ENCODE results near the gene IL3. TPM values are rescaled to one million over a fixed set of nuclear protein-coding genes. Genes with fewer than 3 reads are reported as not detected.

Gene IL3
- total RNA-seq, 1 donor from 2014 or later, result not detected

- Mint-ChIP-seq H3K4me3 (ENCODE audit: unreplicated experiment) (no peak overlapping the region), H3K27me3 (ENCODE audit: low read depth, unreplicated experiment) (peaks cover 37% of the 10 kb centered on the region), H3K4me1 (ENCODE audit: low read depth, unreplicated experiment) (no peaks in the 10 kb centered on the region), H3K27ac (ENCODE audit: unreplicated experiment) (no peak overlapping the region), H3K9me3 (ENCODE audit: unreplicated experiment) (peaks cover 9% of the 10 kb centered on the region), H3K36me3 (ENCODE audit: low read depth, unreplicated experiment) (no peaks in the 10 kb centered on the region)
- no peaks in the 10 kb centered on the region for H3K9me3 ChIP-seq (ENCODE audit: insufficient read depth, low read depth, low read length)
- no peak overlapping the region for H3K4me3 ChIP-seq (ENCODE audit: insufficient read depth, low read depth, low read length)
- TF ChIP-seq CTCF (IDR thresholded peaks at IDR 0.05; ENCODE audit: insufficient read depth, low read depth, low read length), result no peak
- TF ChIP-seq EZH2 (IDR thresholded peaks at IDR 0.05; ENCODE audit: insufficient read depth, low read length), result no peak
- no peaks in the 10 kb centered on the region for H3K79me2 ChIP-seq (ENCODE audit: insufficient read depth, low read length)
- H3K9ac ChIP-seq (ENCODE audit: low read length), result no peak overlapping the region
- H3K36me3 ChIP-seq (ENCODE audit: insufficient read depth, low read length), result no peaks in the 10 kb centered on the region
- no peaks in the 10 kb centered on the region for H3K27me3 ChIP-seq (ENCODE audit: insufficient read depth, low read length)
- H3K27ac ChIP-seq (ENCODE audit: low read depth, low read length), result no peak overlapping the region
- H3K4me1 ChIP-seq (ENCODE audit: insufficient read depth, low read length), result no peaks in the 10 kb centered on the region
- DNase-seq (ENCODE audit: low read depth), result no peak
- no peak overlapping the region for H2AFZ ChIP-seq (ENCODE audit: low read depth, low read length)
- H3K4me2 ChIP-seq (ENCODE audit: low read length), result no peak overlapping the region
- FAIRE-seq, result no peak
- H4K20me1 ChIP-seq (ENCODE audit: insufficient read depth, low read length), result no peaks in the 10 kb centered on the region
Observed at GRCh38 chr5:132057498-132058255, 2.8 kb upstream of the IL3 start.

- Histone ChIP-seq H3K79me2 (ENCODE audit: insufficient read depth, low read length) (no peaks in the 10 kb centered on the region), H2AFZ (ENCODE audit: low read depth, low read length) (no peak overlapping the region), H3K36me3 (ENCODE audit: insufficient read depth, low read length) (no peaks in the 10 kb centered on the region), H3K4me2 (ENCODE audit: low read length) (no peak overlapping the region), H3K27me3 (ENCODE audit: insufficient read depth, low read length) (no peaks in the 10 kb centered on the region), H3K9me3 (ENCODE audit: insufficient read depth, low read depth, low read length) (no peaks in the 10 kb centered on the region), H4K20me1 (ENCODE audit: insufficient read depth, low read length) (no peaks in the 10 kb centered on the region), H3K4me3 (ENCODE audit: insufficient read depth, low read depth, low read length) (no peak overlapping the region), H3K4me1 (ENCODE audit: insufficient read depth, low read length) (no peaks in the 10 kb centered on the region), H3K9ac (ENCODE audit: low read length) (no peak overlapping the region), H3K27ac (ENCODE audit: low read depth, low read length) (no peak overlapping the region)
- H3K27me3 Mint-ChIP-seq (ENCODE audit: low read depth, unreplicated experiment), result peaks cover 29% of the 10 kb centered on the region
- no peaks in the 10 kb centered on the region for H3K4me1 Mint-ChIP-seq (ENCODE audit: low read depth, unreplicated experiment)
- H3K36me3 Mint-ChIP-seq (ENCODE audit: low read depth, unreplicated experiment), result no peaks in the 10 kb centered on the region
- H3K9me3 Mint-ChIP-seq (ENCODE audit: unreplicated experiment), result peaks cover 9% of the 10 kb centered on the region
- FAIRE-seq (no peak), DNase-seq (ENCODE audit: low read depth) (no peak)
- H3K4me3 Mint-ChIP-seq (ENCODE audit: unreplicated experiment), result no peak overlapping the region
- H3K27ac Mint-ChIP-seq (ENCODE audit: unreplicated experiment), result no peak overlapping the region
- TF ChIP-seq EZH2 (IDR thresholded peaks at IDR 0.05; ENCODE audit: insufficient read depth, low read length), result no peak
Observed at GRCh38 chr5:132058646-132059042, 1.8 kb upstream of the IL3 start.

- Mint-ChIP-seq H3K9me3 (ENCODE audit: unreplicated experiment) (peaks cover 7% of the 10 kb centered on the region), H3K27ac (ENCODE audit: unreplicated experiment) (no peak overlapping the region), H3K4me3 (ENCODE audit: unreplicated experiment) (no peak overlapping the region), H3K4me1 (ENCODE audit: low read depth, unreplicated experiment) (no peaks in the 10 kb centered on the region), H3K36me3 (ENCODE audit: low read depth, unreplicated experiment) (no peaks in the 10 kb centered on the region), H3K27me3 (ENCODE audit: low read depth, unreplicated experiment) (peaks cover 29% of the 10 kb centered on the region)
- TF ChIP-seq CTCF (IDR thresholded peaks at IDR 0.05; ENCODE audit: insufficient read depth, low read depth, low read length), result no peak
- no peak for TF ChIP-seq EZH2 (IDR thresholded peaks at IDR 0.05; ENCODE audit: insufficient read depth, low read length)
- Histone ChIP-seq H3K9ac (ENCODE audit: low read length) (no peak overlapping the region), H2AFZ (ENCODE audit: low read depth, low read length) (no peak overlapping the region), H3K4me2 (ENCODE audit: low read length) (no peak overlapping the region), H3K79me2 (ENCODE audit: insufficient read depth, low read length) (no peaks in the 10 kb centered on the region), H3K36me3 (ENCODE audit: insufficient read depth, low read length) (no peaks in the 10 kb centered on the region), H4K20me1 (ENCODE audit: insufficient read depth, low read length) (no peaks in the 10 kb centered on the region), H3K4me3 (ENCODE audit: insufficient read depth, low read depth, low read length) (no peak overlapping the region), H3K4me1 (ENCODE audit: insufficient read depth, low read length) (no peaks in the 10 kb centered on the region), H3K27me3 (ENCODE audit: insufficient read depth, low read length) (no peaks in the 10 kb centered on the region), H3K27ac (ENCODE audit: low read depth, low read length) (no peak overlapping the region), H3K9me3 (ENCODE audit: insufficient read depth, low read depth, low read length) (no peaks in the 10 kb centered on the region)
- FAIRE-seq, result no peak
- DNase-seq (ENCODE audit: low read depth), result no peak
Observed at GRCh38 chr5:132059043-132059695, 1.3 kb upstream of the IL3 start.
